Measurements from ENCODE around the gene TRIM38. TPM values are rescaled to one million over a fixed set of nuclear protein-coding genes. Genes with fewer than 3 reads are reported as not detected.

TRIM38 gene
- total and polyA plus RNA-seq, 2 of the 13 experiments (the other 11 are each of a cell fraction or from before 2014, with no cell fraction given) = 2.5 to 3.1 TPM

DNA sequence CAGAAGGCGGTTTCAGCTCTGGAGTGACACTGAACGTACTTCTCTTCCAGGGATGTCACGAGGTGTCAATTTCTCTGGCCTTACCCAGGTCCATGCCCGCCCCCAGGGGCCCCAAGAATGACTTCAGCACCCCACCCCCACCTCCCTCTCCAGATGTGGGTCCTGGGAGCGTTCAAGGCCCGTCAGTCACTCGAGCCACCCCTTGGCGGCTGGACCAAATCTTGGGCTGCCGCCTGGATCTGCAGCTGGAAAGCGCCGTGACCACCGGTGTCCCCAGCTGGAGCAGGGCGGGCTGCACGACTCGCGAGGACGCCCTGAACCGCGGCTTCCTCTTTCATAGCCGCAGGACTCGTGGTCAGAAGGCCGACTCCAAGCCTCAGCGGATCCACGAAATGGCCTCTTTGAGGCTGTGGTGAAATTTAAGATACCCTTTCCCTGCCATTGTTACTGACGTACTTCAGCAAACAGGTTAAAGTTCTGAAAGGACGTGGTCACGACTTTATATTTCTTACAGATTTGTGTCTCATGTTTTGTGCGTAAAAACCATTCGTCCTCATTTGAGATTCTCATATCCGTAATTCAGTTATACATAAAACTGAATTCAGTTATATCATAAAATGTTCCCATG lies 29.3 kb downstream of the TRIM38 start (continued):
- TF ChIP-seq, protein P1, sequence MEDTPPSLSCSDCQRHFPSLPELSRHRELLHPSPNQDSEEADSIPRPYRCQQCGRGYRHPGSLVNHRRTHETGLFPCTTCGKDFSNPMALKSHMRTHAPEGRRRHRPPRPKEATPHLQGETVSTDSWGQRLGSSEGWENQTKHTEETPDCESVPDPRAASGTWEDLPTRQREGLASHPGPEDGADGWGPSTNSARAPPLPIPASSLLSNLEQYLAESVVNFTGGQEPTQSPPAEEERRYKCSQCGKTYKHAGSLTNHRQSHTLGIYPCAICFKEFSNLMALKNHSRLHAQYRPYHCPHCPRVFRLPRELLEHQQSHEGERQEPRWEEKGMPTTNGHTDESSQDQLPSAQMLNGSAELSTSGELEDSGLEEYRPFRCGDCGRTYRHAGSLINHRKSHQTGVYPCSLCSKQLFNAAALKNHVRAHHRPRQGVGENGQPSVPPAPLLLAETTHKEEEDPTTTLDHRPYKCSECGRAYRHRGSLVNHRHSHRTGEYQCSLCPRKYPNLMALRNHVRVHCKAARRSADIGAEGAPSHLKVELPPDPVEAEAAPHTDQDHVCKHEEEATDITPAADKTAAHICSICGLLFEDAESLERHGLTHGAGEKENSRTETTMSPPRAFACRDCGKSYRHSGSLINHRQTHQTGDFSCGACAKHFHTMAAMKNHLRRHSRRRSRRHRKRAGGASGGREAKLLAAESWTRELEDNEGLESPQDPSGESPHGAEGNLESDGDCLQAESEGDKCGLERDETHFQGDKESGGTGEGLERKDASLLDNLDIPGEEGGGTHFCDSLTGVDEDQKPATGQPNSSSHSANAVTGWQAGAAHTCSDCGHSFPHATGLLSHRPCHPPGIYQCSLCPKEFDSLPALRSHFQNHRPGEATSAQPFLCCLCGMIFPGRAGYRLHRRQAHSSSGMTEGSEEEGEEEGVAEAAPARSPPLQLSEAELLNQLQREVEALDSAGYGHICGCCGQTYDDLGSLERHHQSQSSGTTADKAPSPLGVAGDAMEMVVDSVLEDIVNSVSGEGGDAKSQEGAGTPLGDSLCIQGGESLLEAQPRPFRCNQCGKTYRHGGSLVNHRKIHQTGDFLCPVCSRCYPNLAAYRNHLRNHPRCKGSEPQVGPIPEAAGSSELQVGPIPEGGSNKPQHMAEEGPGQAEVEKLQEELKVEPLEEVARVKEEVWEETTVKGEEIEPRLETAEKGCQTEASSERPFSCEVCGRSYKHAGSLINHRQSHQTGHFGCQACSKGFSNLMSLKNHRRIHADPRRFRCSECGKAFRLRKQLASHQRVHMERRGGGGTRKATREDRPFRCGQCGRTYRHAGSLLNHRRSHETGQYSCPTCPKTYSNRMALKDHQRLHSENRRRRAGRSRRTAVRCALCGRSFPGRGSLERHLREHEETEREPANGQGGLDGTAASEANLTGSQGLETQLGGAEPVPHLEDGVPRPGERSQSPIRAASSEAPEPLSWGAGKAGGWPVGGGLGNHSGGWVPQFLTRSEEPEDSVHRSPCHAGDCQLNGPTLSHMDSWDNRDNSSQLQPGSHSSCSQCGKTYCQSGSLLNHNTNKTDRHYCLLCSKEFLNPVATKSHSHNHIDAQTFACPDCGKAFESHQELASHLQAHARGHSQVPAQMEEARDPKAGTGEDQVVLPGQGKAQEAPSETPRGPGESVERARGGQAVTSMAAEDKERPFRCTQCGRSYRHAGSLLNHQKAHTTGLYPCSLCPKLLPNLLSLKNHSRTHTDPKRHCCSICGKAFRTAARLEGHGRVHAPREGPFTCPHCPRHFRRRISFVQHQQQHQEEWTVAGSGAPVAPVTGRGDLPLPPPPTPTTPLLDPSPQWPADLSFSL (CRISPR knock-in tag; IDR thresholded peaks at IDR 0.05) = no peak
- TF ChIP-seq ZBTB8A (CRISPR knock-in tag; IDR thresholded peaks at IDR 0.05; ENCODE audit: borderline replicate concordance, low read depth) = no peak
- 0 out of 2 replicates have a peak, but pooled peaks have one; percentile 14 for TF ChIP-seq JUN (CRISPR knock-in tag; IDR thresholded peaks at IDR 0.05)
- TF ChIP-seq, protein P2, sequence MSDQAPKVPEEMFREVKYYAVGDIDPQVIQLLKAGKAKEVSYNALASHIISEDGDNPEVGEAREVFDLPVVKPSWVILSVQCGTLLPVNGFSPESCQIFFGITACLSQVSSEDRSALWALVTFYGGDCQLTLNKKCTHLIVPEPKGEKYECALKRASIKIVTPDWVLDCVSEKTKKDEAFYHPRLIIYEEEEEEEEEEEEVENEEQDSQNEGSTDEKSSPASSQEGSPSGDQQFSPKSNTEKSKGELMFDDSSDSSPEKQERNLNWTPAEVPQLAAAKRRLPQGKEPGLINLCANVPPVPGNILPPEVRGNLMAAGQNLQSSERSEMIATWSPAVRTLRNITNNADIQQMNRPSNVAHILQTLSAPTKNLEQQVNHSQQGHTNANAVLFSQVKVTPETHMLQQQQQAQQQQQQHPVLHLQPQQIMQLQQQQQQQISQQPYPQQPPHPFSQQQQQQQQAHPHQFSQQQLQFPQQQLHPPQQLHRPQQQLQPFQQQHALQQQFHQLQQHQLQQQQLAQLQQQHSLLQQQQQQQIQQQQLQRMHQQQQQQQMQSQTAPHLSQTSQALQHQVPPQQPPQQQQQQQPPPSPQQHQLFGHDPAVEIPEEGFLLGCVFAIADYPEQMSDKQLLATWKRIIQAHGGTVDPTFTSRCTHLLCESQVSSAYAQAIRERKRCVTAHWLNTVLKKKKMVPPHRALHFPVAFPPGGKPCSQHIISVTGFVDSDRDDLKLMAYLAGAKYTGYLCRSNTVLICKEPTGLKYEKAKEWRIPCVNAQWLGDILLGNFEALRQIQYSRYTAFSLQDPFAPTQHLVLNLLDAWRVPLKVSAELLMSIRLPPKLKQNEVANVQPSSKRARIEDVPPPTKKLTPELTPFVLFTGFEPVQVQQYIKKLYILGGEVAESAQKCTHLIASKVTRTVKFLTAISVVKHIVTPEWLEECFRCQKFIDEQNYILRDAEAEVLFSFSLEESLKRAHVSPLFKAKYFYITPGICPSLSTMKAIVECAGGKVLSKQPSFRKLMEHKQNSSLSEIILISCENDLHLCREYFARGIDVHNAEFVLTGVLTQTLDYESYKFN (CRISPR knock-in tag; conservative IDR thresholded peaks at IDR 0.05) = no peak
- TF ChIP-seq ZNF790 (CRISPR knock-in tag; IDR thresholded peaks at IDR 0.05; ENCODE audit: borderline replicate concordance) = peak; percentile 46; the same call in 1 of the 2 replicates
- TF ChIP-seq ZNF10 (CRISPR knock-in tag; IDR thresholded peaks at IDR 0.05; ENCODE audit: borderline replicate concordance, low read depth) = no peak; the same call in 1 of the 2 replicates
- no peak; the same call in 1 of the 2 replicates for TF ChIP-seq ZNF343 (CRISPR knock-in tag; IDR thresholded peaks at IDR 0.05)
- TF ChIP-seq SAFB2 (CRISPR knock-in tag; IDR thresholded peaks at IDR 0.05; ENCODE audit: borderline replicate concordance, low read depth) = no peak
- TF ChIP-seq, protein P3, sequence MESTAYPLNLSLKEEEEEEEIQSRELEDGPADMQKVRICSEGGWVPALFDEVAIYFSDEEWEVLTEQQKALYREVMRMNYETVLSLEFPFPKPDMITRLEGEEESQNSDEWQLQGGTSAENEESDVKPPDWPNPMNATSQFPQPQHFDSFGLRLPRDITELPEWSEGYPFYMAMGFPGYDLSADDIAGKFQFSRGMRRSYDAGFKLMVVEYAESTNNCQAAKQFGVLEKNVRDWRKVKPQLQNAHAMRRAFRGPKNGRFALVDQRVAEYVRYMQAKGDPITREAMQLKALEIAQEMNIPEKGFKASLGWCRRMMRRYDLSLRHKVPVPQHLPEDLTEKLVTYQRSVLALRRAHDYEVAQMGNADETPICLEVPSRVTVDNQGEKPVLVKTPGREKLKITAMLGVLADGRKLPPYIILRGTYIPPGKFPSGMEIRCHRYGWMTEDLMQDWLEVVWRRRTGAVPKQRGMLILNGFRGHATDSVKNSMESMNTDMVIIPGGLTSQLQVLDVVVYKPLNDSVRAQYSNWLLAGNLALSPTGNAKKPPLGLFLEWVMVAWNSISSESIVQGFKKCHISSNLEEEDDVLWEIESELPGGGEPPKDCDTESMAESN (CRISPR knock-in tag; conservative IDR thresholded peaks at IDR 0.05) = 0 out of 2 replicates have a peak, but pooled peaks have one; percentile 19
- no peak for TF ChIP-seq RORA (CRISPR knock-in tag; IDR thresholded peaks at IDR 0.05)
- no peak for TF ChIP-seq ZKSCAN8 (CRISPR knock-in tag; IDR thresholded peaks at IDR 0.05; ENCODE audit: borderline replicate concordance)
- TF ChIP-seq, protein P4, sequence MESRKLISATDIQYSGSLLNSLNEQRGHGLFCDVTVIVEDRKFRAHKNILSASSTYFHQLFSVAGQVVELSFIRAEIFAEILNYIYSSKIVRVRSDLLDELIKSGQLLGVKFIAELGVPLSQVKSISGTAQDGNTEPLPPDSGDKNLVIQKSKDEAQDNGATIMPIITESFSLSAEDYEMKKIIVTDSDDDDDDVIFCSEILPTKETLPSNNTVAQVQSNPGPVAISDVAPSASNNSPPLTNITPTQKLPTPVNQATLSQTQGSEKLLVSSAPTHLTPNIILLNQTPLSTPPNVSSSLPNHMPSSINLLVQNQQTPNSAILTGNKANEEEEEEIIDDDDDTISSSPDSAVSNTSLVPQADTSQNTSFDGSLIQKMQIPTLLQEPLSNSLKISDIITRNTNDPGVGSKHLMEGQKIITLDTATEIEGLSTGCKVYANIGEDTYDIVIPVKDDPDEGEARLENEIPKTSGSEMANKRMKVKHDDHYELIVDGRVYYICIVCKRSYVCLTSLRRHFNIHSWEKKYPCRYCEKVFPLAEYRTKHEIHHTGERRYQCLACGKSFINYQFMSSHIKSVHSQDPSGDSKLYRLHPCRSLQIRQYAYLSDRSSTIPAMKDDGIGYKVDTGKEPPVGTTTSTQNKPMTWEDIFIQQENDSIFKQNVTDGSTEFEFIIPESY (CRISPR knock-in tag; IDR thresholded peaks at IDR 0.05) = no peak
- TF ChIP-seq ZNF101 (CRISPR knock-in tag; IDR thresholded peaks at IDR 0.05; ENCODE audit: borderline replicate concordance, low read depth) = no peak
- TF ChIP-seq KLF9 (CRISPR knock-in tag; IDR thresholded peaks at IDR 0.05; ENCODE audit: low read depth) = no peak
- no peak for TF ChIP-seq ZMYM2 (CRISPR knock-in tag; IDR thresholded peaks at IDR 0.05)
